Lung (tissue), 12 donors: ENCODE results near the gene RSAD2. TPM values are rescaled to one million over a fixed set of nuclear protein-coding genes. Genes with fewer than 3 reads are reported as not detected.

Experiments
- ATAC-seq: fragments of 200-7000 bp; cut with Tn5 transposase; one replicate; pipeline ENCODE4 v1.9.1; 2020; ENCODE audit warnings: moderate number of reproducible peaks; ENCODE audit not compliant: insufficient read depth, low FRiP score
- DNase-seq, 3 donors: peaks; one replicate each; pipeline ENCODE4 v3.0.0-alpha.2; 2013 to 2017
- H3K27ac ChIP-seq, 2 donors: one replicate each; pipeline ENCODE4 v1.5.1; 2013; ENCODE audit warnings: mild to moderate bottlenecking in 2 of 2, moderate library complexity in 2 of 2, control low read depth in 1 of 2, inconsistent platforms in 1 of 2, low read depth in 1 of 2, low read length in 1 of 2
- H3K27me3 ChIP-seq, 3 donors: one replicate each; pipeline ENCODE4 v1.5.1; 2013; ENCODE audit warnings: low read length in 2 of 3; ENCODE audit not compliant: control insufficient read depth in 3 of 3, insufficient read depth in 3 of 3
- H3K36me3 ChIP-seq, 4 donors: one replicate each; pipeline ENCODE4 v1.5.1; 2013; ENCODE audit warnings: low read length in 4 of 4, mild to moderate bottlenecking in 1 of 4, moderate library complexity in 1 of 4; ENCODE audit not compliant: control insufficient read depth in 4 of 4, insufficient read depth in 4 of 4
- H3K4me1 ChIP-seq, 5 donors: one replicate each; pipeline ENCODE4 v1.5.1; 2013; ENCODE audit warnings: low read length in 5 of 5, mild to moderate bottlenecking in 2 of 5, moderate library complexity in 1 of 5; ENCODE audit not compliant: control insufficient read depth in 5 of 5, insufficient read depth in 5 of 5
- H3K4me3 ChIP-seq: one replicate; pipeline ENCODE4 v1.5.1; 2013; ENCODE audit warnings: mild to moderate bottlenecking, control low read depth, moderate library complexity
- H3K9ac ChIP-seq, 2 donors: one replicate each; pipeline ENCODE4 v1.5.1; 2013; ENCODE audit warnings: low read length in 2 of 2, control low read depth in 1 of 2; ENCODE audit not compliant: insufficient read depth in 1 of 2
- H3K9me3 ChIP-seq, 4 donors: one replicate each; pipeline ENCODE4 v1.5.1; 2013; ENCODE audit warnings: low read length in 3 of 4, mild to moderate bottlenecking in 1 of 4, moderate library complexity in 1 of 4; ENCODE audit not compliant: control insufficient read depth in 4 of 4, insufficient read depth in 3 of 4
- CTCF ChIP-seq: IDR thresholded peaks from 2 replicates; pipeline ENCODE4 v1.5.1; 2012; ENCODE audit warnings: mild to moderate bottlenecking; ENCODE audit errors: control extremely low read depth, extremely low read depth
- WGBS, 2 donors: extraction: QIAGEN DNeasy Blood & Tissue Kit; methylation state at CpG; one replicate each; pipeline ENCODE4 v1.1.7; 2013; 5-methylcytosine and 5-hydroxymethylcytosine counted together
- polyA plus RNA-seq, 2 donors: library from polyadenylated mRNA; stranded (reverse); fragments of 200-250 nt; gene quantifications; one replicate each; pipeline ENCODE4 v1.2.1, GENCODE V29; 2013
- total RNA-seq, 2 donors: library from RNA; depleted of rRNA in 1 of 2; stranded (reverse); fragments of >200 nt in 1 of 2; gene quantifications; one replicate each; pipeline ENCODE4 v1.2.1, GENCODE V29; 2014 to 2021
- donor health status: control.
- donor health status: control.
- donor health status: Bipolar disorder and iron deficiency.
- donor health status: healthy.
- donor health status: DM: yes; HTN: yes; CAD: no.

Gene RSAD2
- total and polyA plus RNA-seq, 4 donors, result 3.3 to 13.2 (median 12.0) TPM

GRCh38 chr2:6866275-6866671 is 11.3 kb upstream of the RSAD2 start:
- WGBS, 2 donors, result 4 to 6% methylated on average over 9 of the region's 9 CpGs
- Histone ChIP-seq H3K27me3 (no peaks in the 10 kb centered on the region), H3K9me3 (no peaks in the 10 kb centered on the region), H3K4me1 (peaks cover 0 to 11% (median 5%) of the 10 kb centered on the region in 5 donors), H3K9ac (peak overlapping the region in 1 of 2 donors; percentile 61), H3K4me3 (peak overlapping the region; percentile 66), H3K36me3 (peaks cover 0 to 3% (median 1%) of the 10 kb centered on the region in 4 donors), H3K27ac (peak overlapping the region; percentile 69 to 91)
- peak; percentile 49 for ATAC-seq
- peak; percentile 17 for TF ChIP-seq CTCF
- peak; percentile 47 to 76 (median 64) for DNase-seq

- Histone ChIP-seq H3K9me3 (no peaks in the 10 kb centered on the region), H3K9ac (no peak overlapping the region), H3K4me3 (no peak overlapping the region), H3K27me3 (no peaks in the 10 kb centered on the region), H3K36me3 (peaks cover 0 to 3% (median 1%) of the 10 kb centered on the region in 4 donors), H3K27ac (no peak overlapping the region), H3K4me1 (peaks cover 0 to 11% (median 5%) of the 10 kb centered on the region in 5 donors)
- no peak for ATAC-seq
- DNase-seq, result no peak
- TF ChIP-seq CTCF, result no peak
- 82 to 86% methylated on average over 7 of the region's 7 CpGs for WGBS, 2 donors
Measured at GRCh38 chr2:6866982-6867381, 10.6 kb upstream of the RSAD2 start.

- Histone ChIP-seq H3K4me3 (no peak overlapping the region), H3K27ac (no peak overlapping the region), H3K9ac (no peak overlapping the region), H3K27me3 (no peaks in the 10 kb centered on the region), H3K9me3 (peaks cover 0 to 3% (median 0%) of the 10 kb centered on the region in 4 donors), H3K36me3 (peaks cover 0 to 3% (median 0%) of the 10 kb centered on the region in 4 donors), H3K4me1 (peaks cover 0 to 5% (median 3%) of the 10 kb centered on the region in 5 donors)
- 53 to 82% methylated on average over 2 of the region's 2 CpGs for WGBS, 2 donors
- no peak for TF ChIP-seq CTCF
- DNase-seq (no peak), ATAC-seq (no peak)
Measured at GRCh38 chr2:6872394-6872793, 5.2 kb upstream of the RSAD2 start.

GRCh38 chr2:6874032-6874431 is 3.5 kb upstream of the RSAD2 start:
- Histone ChIP-seq H3K27ac (no peak overlapping the region), H3K9me3 (peaks cover 0 to 3% (median 0%) of the 10 kb centered on the region in 4 donors), H3K36me3 (peaks cover 0 to 2% (median 0%) of the 10 kb centered on the region in 4 donors), H3K27me3 (no peaks in the 10 kb centered on the region), H3K4me1 (peaks cover 0 to 8% (median 3%) of the 10 kb centered on the region in 5 donors), H3K9ac (no peak overlapping the region), H3K4me3 (no peak overlapping the region)
- 98 to 100% methylated on average over 3 of the region's 3 CpGs for WGBS, 2 donors
- ATAC-seq, result no peak
- no peak for DNase-seq
- no peak for TF ChIP-seq CTCF
